DMS114 treated with DMSO at 0.1 percent for 48 hours (cell line): ENCODE results near the gene AWAT1.
"Not testable (repeated sequence)": the region's sequence is repeated elsewhere in the genome, so short reads cannot be mapped to it uniquely, and the experiment has no call there.

ENCODE experiments used
- DNase-seq: peaks from one replicate; lab custom pipeline; 2025; ENCODE audit not compliant: unreplicated experiment; lab: John Stamatoyannopoulos, UW

AWAT1 gene

DNA sequence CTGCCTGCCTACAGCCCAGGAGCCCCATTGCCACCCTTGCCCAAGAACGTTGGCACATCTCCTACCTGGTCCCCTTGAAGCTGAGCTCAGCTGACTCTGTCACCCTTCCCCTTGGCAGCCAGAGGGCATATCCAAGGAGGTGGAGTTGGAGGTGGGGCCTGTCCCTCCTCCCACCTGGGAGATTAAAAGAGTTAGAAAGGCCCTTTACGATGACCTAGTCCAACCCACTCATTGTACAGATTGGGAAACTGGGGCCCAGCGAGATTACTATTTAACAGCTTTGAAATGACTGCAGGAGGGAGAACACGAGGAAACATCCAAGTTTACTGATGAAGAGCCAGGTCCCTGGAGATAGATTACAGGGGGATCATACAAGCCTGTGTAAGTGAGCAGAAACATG is 25.6 kb downstream of the AWAT1 start, which contains the start of gene P2RY4:
Gene P2RY4, minus strand, starts transcription at position 101 of the 400 bp plus-strand sequence. CDS start 580 bp downstream, outside the sequence.
- no peak for DNase-seq

DNA sequence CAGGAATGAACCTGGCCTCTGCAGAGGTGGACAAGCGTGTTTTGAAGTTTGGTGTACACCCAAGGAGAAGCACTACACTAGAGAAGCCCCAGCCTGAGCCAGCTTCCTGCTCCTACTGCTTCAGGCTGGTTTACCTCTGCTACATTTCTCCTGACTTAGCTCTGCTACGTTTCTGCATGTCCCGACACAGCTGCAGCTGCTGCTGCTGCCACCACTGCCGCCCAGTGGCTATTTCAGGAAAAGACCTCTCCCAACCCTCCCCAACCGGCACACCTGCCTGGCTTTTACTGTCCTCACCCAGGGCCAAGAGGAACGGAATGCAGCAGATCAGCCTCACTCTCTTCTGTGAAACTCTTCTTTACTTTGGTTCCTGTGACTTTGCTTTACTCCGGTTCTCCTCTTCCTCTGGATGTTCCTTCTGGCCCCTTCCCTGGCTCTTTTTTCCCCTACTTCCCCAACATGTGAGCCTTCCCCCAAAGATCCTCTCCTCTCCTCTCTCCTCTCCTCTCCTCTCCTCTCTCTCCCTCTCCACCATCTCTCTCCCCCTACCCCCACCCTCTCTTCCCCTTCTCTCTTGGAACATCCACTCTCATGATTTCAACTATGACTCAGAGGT is 28.6 kb downstream of the AWAT1 start:
- DNase-seq: no peak

DNA sequence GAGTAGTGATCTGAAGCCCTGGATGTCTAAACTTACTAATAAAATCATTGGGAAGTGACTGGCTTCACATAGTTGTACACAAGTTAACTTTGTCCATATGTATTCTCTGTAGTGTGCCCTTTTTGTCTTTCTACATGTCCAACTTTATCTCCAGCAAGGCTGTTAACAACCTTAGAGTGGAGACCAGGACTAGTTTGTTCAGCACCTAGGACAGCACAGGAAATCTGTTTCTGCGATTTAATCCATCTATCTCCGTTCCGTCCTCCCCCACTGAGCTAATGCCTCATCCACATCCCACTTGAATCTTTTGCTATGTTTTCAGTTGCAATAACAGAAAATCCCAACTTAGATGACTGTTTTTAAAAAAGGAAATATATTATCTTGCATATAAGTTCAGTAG is 30.3 kb downstream of the AWAT1 start:
- DNase-seq: no peak

DNA sequence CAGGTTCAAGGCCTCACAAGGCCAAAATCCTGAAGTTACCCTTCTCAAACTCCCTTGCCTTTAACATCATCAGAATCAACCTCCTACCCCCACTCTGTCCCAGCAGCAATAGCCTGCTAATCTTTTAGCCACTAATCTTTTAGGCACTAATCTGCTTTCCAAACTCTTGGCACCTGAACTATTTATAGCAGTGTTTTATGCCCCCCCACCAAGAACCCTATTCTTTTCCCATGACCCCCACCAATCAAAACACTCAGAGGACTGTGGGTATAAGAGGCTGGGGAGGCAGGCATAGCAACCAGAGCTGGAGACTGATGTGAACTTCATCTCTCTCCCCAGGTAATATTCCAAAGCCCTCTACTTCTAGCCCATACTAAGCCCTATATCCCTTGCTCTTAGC is 33.6 kb downstream of the AWAT1 start, which contains the start of gene ARR3:
Gene ARR3, plus strand, starts transcription at position 301 of the 400 bp plus-strand sequence. CDS start 1,052 bp downstream, outside the sequence.
- no peak for DNase-seq

DNA sequence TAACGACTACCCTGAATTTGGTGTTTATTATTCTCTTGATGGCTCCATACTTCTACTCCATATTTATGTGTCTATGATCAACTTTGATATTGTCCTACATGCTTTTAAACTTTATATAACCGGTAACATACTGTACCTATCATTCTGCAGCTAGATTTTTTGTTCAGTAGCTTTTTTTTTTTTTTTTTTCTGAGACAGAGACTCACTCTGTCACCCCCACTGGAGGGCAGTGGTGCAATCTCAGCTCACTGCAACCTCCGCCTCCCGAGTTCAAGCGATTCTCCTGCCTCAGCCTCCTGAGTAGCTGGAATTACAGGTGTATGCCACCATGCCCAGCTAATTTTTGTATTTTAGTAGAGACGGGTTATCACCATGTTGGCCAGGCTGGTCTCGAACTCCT is 39.6 kb downstream of the AWAT1 start:
- not testable (repeated sequence) for DNase-seq

DNA sequence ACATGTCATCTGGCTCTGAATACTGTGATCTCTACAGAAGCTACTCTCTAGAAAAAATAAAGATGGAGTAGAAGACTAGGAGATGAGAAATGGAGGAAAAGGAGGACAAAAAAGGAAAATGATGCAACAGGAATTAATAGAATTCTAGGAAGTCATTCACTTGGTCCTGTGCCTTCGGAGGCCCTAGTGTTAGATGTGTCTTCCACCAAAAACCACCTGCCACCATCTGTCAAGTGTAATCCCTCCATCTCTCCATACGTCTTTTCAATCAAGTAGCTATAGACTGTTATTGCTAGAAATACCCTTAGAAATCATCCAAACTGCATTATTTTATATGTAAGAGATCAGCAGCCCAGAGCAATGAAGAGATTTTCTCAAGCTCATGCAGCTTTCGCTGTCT is 44.6 kb downstream of the AWAT1 start:
- DNase-seq: no peak

DNA sequence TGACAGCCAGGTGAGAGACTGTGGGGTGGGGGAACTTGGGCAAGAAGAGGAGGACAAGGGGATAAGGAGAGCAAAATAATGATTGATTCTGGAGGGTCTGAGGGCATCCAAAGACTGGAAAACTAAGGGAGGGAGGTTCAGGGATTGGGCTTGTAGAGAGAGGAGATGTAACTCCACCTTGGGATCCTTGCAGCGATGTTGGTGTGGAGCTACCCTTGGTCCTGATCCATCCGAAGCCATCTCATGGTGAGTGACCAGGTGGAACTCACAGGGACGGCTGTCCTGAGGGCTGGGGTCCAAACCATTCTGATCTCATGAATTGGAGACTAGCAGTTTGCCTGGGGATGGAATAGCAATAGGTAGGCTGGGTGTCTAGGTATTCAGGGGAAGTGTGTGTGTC is 46.1 kb downstream of the AWAT1 start:
- no peak for DNase-seq

DNA sequence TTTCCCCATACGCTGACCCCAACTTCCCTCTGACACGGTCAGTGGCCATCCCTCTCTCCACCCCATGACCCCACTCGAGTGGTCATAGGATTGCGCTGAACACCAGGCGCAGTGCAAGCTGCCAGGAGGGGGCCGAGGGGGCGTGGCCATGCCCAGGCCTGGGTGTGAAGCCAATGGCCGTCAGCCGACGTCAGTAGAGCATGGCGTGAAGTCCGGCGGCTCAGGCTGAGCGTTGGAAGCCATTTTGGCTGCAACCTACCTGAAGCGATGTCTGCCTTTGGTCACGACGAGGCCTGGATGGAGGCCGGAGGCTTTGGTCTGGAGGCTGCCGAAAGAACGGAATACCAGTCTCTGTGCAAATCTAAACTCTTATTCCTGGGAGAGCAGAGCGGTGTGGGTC is 47.5 kb downstream of the AWAT1 start, which contains the start of gene RAB41:
Gene RAB41, plus strand, starts transcription at position 222 of the 400 bp plus-strand sequence. Its CDS starts 46 bp downstream, at position 268.
- no peak for DNase-seq

DNA sequence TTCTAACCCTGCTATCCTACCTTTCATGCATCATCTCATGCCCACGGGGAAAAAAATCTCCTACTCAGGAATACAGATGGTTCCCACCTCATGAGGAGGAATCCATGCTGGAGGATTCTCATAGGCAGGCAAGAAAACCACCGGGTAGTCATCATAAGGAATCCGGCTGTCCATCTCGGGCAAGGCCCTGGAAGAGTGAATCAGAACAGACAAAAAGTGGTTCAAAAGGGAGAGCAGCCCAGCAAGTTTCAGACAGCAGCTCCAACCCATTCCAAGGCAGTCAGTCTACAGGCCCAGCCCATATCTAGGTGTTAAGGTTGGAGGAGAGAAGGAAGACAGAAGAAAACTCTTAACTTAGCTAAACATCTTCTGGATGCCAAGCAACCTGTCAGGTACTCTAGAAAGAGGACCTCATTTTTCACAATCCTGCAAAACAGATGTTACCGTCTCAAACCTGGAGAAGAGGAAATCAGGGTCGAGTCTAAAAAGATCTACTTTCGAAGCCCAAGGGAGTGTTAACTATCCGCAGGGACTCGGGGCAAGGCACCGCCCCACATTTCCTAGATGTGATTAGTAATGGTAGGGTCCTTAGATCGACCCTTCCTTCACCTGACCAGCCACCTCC is 54.8 kb downstream of the AWAT1 start:
- DNase-seq: no peak
